22Rv1 (cell line): ENCODE measurements around the gene KRTAP10-11.
"Not testable (repeated sequence)": the region's sequence is repeated elsewhere in the genome, so short reads cannot be mapped to it uniquely, and the experiment has no call there.

Source experiments
- H3K27ac ChIP-seq: fragments of 450-650 bp; 2 replicates; pipeline ENCODE4 v1.5.1; 2017
- CTCF ChIP-seq: fragments of 450-650 bp; IDR thresholded peaks from 2 replicates; pipeline ENCODE4 v1.5.1; 2017; ENCODE audit warnings: mild to moderate bottlenecking
- ZFX ChIP-seq: fragments of 450-650 bp; IDR thresholded peaks from 2 replicates; pipeline ENCODE4 v1.6.1; 2017; ENCODE audit warnings: antibody characterized with exemption, borderline replicate concordance

KRTAP10-11 gene

GRCh38 chr21:44654576-44655175, 8.5 kb downstream of the KRTAP10-11 start, which contains the start of gene KRTAP12-4:
TSS of gene KRTAP12-4 (minus strand) at chr21:44654659. CDS start at chr21:44654614, 45 bp downstream.
- H3K27ac ChIP-seq = no peak within 1 kb of the TSS
- no peak for TF ChIP-seq CTCF
- TF ChIP-seq ZFX = no peak

GRCh38 chr21:44656868-44657267, 10.7 kb downstream of the KRTAP10-11 start:
- no peak overlapping the region for H3K27ac ChIP-seq
- TF ChIP-seq CTCF (no peak), ZFX (no peak)

- H3K27ac ChIP-seq = no peak within 1 kb of the TSS
- TF ChIP-seq ZFX = no peak
- no peak for TF ChIP-seq CTCF
Observed at GRCh38 chr21:44657635-44658540, 11.7 kb downstream of the KRTAP10-11 start, which contains the start of gene KRTAP12-3. TSS of gene KRTAP12-3 (plus strand) at chr21:44657932. CDS start at chr21:44657980, 48 bp downstream.

- H3K27ac ChIP-seq = no peak overlapping the region
- TF ChIP-seq CTCF (no peak), ZFX (no peak)
Observed at GRCh38 chr21:44658541-44658910, 12.3 kb downstream of the KRTAP10-11 start.

- TF ChIP-seq CTCF (no peak), ZFX (no peak)
- H3K27ac ChIP-seq = no peak overlapping the region
Observed at GRCh38 chr21:44658913-44659595, 12.8 kb downstream of the KRTAP10-11 start.

GRCh38 chr21:44661567-44661966, 15.4 kb downstream of the KRTAP10-11 start:
- not testable (repeated sequence) for H3K27ac ChIP-seq

- TF ChIP-seq ZFX (no peak), CTCF (no peak)
- H3K27ac ChIP-seq = no peak overlapping the region
Observed at GRCh38 chr21:44664691-44665090, 18.5 kb downstream of the KRTAP10-11 start.
